GM21717 (cell line): ENCODE data around the gene HOXA10.

Experiments
- ATAC-seq: cut with Tn5 transposase; IDR thresholded peaks from one replicate; pipeline ENCODE4 v1.9.1; 2021; ENCODE audit warnings: mild to moderate bottlenecking, moderate library complexity; ENCODE audit not compliant: unreplicated experiment

HOXA10 gene

DNA sequence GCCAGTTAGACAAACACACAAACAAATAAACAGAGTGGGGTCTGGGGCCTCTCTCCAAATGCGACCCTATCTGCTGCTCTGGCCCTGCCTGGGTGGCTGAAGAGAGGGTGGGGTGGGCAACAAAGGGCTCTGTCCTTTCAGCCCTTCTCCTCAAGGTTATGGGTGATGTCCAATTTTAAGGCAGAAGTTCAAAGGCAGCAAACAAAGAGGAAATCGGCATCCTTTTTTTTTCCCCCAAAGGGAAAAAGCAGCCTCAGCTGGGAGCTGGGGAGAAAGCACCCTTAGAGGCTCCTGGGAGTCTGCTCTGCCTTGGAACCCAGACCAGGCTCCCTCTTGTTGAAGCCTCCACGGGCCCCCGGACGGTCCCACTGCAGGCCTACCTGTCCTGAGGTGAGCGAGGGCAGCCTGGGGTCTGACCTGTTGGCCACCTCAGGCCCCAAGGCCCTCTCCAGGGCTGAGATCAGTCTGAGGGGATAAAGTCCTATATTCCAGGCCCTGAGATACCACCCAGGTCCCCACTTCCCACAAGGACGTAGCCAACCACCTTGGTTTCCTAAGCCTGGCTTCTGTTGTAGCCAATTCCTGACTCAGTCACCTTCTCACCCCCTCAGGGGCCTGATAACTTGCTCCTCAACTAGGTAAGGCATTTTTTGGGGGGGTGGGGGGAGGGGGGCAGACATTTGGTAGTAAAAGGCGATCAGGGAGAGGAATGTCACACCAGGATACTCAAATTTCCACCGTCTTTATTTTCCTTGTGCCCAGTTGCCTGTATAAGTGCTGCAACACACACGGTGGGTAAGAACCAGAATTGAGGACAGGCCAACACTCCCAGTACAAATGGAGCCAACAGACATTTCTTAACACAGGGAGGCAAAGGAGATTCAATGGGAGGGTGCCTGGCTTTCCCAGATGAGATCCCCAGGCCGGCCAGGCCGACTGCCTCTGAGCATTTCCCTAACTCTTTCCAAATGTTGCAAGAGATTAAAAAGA lies 6.6 kb upstream of the HOXA10 start:
- ATAC-seq: no peak

DNA sequence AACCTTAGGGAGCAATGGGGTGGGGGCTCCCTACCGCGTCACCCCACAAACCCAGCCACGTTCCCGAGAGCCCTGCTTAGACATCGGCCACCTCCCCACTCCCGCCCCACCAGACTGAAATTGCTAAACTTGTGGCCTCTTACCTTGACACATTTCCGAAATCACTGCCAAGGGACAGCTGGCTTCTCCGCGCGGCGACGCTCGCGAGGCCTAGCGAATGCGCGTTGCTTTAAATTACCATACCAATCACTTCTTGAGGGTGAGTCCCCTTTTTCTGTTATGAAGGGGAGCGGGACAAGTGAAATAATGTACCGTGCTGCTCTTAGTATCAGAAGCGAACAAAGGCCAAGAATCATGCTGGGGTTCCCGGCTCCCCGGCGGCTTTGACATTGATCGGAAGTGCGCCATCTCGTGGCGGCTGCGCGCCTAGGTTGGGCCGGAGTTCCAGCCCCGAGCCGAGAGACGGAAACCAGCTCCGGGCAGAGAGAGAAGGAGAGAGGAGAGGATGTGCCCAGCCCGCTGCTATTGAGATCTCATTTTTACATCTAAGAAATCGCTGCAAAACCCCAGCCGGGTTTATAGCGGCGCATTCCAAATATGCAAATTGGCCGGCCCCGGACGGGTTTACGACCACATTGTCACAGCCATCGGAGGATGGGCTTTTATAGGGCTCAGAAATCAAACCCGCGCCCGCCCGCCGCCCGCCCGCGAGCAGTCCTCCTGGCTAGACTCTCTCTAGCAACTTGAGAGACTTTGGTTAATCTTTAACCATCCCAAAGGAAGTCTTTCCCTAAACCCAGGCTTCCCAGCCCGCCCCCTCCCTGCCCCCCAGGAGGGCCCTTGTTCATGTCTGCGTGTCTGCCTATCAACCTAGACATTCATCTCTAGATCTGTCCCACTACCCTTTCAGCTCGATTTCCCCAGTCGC lies 5.6 kb upstream of the HOXA10 start:
- no peak for ATAC-seq

DNA sequence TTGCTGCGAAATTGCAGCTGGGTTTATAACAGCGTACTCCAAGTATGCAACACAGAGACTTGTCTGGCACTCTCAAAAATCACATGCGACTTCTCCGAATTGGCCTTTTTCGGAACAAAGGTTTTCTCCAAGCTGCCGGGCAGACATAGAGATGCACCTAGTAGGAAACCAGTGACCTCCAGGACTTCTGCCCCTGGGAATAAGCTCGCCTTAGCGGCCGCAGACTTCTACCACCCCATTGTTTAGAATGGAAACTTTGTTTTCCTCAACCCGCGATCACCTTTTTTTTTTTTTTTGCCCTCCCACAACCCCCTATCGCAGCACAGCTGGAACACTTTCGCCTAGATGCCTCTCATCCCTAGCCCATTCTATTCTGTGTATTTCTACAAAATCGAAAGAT lies 4.9 kb upstream of the HOXA10 start:
- no peak for ATAC-seq

- no peak for ATAC-seq
Measured at GRCh38 chr7:27178366-27178765, 4.2 kb upstream of the HOXA10 start.

DNA sequence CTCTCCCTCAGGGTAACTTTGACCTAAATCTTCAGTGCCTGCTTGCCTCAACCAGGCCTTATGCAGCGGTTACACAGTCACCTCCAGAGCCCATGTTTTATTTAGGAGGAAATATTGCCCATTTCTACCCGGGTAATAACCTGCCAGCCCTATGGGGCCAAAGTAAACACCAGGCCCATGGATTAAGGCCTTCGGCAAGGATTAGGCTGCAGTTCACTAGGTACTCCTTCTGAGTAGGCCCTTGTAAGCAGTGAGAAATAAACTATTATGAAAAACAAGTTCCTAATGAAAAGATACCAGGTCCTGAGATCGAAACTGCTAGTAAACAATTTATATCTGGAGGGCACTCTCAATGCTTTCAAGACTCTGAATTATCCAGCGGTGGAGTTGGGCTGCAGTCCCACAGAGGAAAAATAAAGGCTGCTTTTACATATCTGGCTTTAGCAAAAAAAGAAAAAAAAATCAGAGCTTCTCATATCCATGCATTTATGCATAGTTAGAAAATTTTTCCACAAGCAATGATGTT lies 3.7 kb upstream of the HOXA10 start:
- no peak for ATAC-seq

DNA sequence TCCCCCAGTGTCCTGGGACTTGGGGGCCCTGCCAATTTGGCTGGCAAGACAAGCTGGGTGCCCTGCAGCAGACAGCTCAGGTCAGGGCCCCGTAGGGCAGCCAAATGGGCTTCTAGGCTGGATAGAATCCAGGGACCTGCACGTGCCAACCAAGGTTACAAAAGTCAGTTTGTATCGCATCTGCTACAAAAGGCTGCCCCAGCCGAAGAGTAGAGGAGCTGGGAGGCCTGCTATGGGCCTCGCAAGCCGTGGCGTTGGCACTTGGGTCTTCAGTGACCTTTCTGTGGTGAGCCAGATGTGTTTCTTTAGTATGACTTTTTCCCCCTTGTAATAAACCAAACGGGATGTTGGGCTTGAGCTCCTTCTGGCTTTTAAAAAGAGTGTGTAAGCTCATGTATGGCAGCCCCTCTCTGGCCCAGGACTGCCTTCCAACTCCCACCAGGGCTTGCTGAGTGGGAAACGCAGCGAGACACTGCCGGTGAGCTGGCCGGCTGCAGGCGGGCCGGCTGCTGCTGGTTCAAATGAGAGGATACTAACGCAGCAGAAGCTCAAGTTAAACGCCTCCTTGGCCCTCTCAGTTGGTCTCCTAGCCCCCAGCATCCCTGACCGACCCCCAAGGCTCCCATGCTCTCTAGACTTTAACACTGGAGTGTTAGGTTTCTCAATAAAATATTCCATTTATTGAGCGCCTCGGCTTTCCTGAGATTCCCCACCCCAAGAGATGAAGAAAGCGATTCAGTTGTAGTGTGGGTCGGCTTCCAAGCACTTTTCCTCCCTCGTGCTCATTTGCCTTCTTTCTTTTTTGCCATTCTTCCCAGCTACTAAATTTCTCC lies 3.1 kb upstream of the HOXA10 start:
- ATAC-seq: no peak

GRCh38 chr7:27176524-27176845 lies 2.4 kb upstream of the HOXA10 start:
- no peak for ATAC-seq

DNA sequence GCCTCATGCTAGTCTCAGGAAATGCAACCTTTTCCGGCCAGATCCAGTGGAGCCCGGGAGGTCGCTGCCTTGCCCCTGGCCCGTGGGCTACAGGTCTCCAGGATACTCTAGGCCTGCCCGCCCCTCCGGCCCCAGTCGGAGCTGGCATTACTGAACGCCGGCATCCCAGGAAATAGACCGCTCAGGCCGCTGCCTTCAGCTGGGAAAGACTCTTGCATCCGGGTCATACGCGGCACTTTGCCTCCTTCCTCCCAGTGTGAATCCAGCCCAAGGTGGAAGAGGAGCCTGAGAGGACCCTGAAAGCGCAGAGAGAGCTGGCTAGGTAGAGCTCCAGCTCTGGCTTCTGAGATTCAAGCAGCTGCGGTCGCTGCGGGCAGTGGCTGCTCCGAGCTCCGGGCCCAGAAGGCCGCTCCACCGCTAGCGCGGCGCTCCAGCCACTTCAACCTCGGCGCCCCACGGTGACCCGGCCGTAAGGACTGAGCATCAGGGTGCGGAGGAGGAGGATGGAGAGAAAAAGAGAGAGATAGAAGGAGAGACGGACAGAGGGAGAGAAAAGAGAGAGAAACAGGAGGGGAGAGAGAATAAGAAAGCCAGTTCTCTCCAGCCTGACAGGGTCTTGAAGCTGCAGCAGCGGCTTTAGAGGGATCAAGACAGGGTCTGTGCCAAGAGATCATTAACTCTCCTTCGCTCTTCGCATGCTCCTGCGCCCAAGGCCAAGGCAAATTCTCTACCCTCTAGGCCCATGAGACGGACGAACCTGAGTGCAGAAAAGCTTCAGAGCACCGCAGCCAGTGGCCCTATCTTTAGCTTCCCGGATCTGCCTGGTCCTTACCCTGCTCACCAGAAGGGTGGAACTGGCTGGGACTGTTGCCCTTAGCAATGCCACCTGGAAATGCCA lies 1.8 kb upstream of the HOXA10 start:
- no peak for ATAC-seq

DNA sequence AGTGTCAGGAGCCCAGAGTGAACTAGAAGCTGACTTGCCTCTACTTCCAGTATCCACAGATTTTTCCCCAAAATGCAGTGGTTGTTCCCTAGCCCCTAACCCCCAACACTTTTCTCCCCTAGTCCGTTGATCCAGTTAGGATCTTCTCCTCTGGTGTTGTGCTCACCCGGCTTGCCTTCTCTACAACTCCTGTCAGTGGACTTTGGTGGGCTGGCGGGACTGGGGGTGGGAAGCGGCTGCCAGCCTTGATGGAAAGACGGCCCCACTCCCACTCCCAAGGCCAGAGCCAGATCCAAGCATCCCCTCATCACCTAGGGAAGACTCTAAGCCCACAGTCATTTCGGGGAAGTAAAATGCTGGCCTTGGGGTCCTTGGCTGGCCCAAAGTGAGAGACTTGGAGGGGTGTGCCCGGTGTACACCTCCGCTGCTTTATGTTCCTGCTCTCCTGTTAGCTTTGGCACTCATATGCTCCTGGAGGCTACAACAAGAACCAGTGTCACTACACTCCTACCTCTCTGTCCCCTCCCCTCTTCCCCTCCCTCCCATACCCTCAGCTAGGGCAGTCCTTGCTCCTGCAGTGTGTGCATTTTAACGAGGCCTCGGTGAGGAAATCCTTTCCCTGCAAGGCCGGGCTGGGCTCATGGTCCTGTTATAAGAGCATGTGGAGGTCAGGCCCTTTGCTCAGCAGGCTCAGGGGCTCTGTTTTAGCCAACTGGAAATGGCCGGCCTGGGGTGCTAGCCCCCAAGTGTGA lies 930 bp upstream of the HOXA10 start:
- no peak for ATAC-seq

- ATAC-seq: no peak
Measured at GRCh38 chr7:27173511-27173955, 587 bp downstream of the HOXA10 start.

- ATAC-seq: no peak
Measured at GRCh38 chr7:27172823-27173510, 1.2 kb downstream of the HOXA10 start.

GRCh38 chr7:27172315-27172774 lies 1.8 kb downstream of the HOXA10 start:
- ATAC-seq: no peak

- ATAC-seq: no peak
Measured at GRCh38 chr7:27171637-27172314, 2.3 kb downstream of the HOXA10 start.

DNA sequence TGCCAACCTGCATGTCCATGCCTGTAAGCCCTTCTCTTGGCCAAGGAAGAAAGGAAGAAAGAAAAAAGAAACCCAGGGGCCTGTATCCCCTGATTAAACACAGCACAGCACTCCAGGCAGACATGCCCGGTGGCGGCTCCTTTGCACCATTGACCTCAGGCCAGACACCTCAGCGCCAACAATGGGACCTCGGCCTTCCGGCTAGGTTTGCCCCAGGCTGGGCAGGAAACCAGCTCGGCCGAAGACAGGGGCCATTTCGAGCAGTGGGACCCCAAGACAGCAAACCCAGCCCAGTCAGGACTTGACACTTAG lies 2.8 kb downstream of the HOXA10 start:
- ATAC-seq: no peak

DNA sequence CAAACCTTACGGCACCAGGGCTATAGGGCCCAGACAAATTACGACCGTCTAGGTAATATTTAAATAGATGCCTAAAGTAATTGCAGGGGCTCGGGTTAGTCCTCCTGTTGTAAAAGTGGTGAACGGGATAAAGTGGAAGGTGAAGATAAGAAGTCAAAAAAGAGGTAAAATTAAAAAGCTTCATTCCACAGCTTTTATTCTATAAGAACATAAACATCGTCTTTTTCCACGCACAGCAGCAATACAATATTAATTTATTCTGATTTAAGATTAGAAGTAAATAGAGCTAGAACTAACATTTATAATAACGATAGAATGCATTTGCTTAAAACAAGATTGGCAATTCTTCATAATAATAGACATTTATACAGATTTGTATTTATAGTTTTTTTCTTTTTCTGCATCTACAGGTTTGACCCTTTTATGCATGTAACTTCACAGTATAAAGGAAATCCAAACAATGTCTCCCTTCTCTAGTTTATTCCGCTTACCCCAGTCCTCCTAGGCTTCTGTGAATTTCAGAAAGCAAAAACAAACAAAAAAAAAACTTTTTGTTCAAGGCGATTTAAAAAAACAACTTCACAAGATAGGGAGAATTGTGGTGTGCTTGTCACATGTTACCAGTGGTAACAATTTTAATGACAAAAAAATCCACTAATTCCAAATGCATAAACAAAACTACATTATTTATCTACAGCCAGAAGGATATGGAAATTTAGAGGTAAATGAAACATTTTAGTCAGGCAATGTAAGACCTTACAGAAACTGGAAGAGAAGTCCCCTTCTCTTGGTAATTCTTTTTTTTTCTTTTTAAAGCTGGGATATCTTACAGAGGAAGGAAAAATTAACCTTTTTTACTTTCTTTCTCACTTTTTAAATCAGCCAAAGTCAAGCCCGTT lies 3.4 kb downstream of the HOXA10 start:
- ATAC-seq: no peak

DNA sequence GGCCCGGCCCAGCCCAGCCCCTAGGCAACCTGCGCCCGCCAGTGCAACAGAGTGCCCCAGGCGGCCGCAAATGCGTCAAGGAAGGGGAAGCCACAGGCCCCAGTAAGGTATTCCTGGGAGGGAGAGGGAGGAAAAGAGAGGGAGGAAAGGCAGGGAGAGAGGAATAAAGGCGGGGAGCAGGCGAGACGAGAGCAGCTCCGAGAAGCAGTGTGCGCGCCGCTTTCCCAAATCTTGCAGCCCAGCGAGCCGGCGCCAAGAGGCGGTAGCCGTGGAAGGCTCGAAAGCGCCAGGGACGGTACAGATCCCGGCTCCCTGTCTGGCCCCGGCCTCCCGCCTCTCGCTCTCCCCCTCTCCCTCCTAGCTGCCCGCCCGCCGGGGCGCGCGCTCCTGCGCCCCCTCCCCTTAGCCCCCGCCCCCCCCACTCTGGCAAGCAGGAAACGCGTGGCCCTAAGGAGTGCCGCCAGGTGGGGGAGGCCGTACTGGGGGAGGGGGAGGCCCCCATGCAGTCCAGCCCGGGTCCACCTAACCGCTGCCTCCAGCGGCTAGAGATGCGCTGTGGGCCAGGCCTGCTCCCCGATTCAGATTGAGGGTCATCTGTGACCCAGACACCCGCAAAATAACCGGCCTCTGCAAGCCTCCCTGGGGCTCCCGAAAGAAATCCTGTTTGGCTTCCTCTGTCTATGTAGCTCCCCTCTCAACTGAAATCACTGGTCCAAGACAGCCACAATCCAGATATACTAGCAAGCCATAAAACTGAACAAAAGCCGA lies 4.3 kb downstream of the HOXA10 start:
- no peak for ATAC-seq
